ENCODE measurements around the gene NPAS2. TPM values are rescaled to one million over a fixed set of nuclear protein-coding genes. Genes with fewer than 3 reads are reported as not detected.

NPAS2 gene
- total RNA-seq, 1 donor = under 0.01 TPM

DNA sequence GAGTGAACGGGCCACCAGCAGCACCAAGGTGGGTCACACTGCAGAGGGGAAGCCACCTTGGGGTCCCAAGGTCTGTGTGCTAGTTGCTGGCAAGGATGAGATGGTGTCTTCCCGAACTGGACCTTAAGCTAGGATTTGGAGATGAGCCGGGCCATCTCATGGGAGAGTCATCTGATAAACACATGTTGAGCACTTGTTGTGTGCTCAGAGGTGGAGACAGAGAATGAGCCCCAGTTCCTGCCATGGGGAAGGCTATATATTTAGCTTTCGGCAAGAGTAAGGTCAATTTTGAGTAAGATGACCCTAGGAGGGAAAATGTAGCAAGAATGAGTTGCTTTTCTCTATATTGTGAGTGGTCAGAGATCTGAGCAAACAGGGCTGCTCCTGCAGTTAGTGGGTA, 140.7 kb downstream of the NPAS2 start:
- DNase-seq (ENCODE audit: low read depth in 2 of 3, low spot score in 2 of 3) = no peak

DNA sequence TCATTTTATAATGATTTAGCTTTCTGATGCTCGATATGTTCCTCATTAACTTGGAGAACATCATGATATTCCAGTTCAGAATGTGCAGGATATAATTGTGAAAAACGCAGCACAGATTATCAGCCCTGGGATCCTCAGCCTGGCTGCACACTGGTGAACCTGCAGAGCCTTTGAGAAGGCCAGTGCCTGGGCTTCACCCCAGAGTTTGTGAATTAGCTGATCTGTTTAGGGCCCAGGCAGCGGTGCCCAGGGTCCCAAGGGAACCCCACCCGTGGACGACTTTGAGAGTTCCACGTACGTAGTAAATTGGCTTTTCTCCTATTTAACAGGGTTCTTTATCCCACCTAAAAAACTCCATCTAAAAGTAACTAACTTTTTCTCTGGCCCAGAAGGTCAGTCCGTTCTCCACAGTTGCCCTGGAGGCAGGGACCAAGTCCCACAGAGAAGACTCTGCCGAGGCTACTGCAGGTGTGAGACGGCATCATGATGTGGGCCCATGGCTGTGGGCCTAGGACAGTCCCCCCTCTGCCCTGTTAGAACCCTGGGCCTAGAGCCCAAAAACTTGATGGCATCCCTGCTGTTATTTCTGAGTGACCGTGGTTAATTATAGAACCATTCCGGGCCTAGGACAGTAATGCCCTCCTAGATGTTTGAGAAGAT, 142.6 kb downstream of the NPAS2 start:
- DNase-seq (ENCODE audit: low read depth in 2 of 3, low spot score in 2 of 3) = no peak

DNA sequence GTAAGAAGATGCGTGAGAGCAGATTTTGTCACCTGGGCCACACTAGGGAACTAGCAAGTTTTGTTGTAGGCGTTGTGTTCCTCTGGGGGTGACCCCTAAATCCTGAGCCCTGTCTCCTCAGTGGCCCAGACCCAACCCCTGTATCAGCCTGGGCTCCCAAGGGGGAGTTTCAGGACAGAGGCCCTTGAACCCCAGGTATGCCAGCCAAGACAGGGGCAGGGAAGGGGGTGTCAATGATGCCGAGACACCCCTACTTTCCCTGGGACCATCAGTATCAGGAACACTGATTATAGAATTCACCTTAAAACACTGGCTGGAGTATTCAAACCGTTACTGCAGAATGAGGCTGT, 143.1 kb downstream of the NPAS2 start:
- no peak for DNase-seq (ENCODE audit: low read depth in 2 of 3, low spot score in 2 of 3)

DNA sequence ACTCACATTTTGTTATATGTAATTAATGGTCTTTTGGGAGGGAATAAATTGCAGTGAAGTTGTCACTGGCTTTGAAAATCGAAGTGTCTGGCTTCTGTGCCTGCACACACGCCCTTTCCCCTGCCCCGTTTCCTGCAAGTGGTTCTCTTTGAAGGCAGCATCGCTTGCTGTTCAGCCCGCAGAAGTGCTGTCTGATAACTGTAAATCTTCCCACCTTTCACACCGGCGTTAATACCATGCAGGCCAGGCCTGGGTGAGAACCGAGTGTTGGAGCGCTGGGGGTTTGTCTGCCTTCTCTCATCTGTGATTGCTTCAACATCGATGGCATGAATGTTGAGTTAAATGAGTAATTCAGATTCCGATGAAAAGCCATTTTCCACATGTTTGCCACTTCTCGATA, 144.3 kb downstream of the NPAS2 start:
- no peak for DNase-seq (ENCODE audit: low read depth in 2 of 3, low spot score in 2 of 3)

DNA sequence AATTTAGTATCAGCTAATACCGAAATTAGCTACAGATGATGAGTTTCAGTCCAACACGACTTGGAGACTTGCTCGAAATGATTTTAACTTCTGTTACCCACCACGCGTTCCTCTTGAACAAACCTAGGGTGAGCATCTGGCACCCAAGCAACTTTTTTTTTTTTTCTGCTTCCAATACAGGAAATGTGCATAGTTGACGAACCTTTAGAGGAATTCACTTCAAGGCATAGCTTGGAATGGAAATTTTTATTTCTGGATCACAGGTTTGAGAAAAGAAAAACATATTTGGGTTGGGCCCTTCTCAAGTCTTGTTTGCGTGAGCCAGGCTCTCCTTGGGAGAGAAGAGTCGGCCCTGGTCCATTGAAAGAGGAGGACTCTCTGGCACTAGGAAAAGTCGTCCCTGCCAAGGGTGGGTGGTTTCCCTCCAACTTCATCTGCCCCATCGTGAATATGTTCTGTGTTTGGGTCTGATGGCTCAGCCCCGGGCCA, 144.8 kb downstream of the NPAS2 start:
- no peak for DNase-seq (ENCODE audit: low read depth in 2 of 3, low spot score in 2 of 3)

DNA sequence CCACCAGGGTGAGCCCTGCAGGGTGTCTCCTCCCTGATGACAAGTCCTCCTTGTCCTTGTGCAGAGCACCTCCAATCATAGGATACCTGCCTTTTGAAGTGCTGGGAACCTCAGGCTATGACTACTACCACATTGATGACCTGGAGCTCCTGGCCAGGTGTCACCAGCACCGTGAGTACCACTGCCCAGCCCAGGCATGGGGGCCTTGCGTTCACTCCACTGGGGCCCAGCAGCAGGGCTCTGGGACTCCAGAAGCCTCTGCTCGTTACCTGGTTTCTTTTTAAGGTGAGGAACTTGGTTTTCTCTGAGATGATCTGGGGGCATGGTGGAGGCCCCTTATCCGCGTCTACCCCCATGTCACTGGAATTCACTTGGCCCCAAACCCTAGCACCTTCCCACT, 145.7 kb downstream of the NPAS2 start:
- no peak for DNase-seq (ENCODE audit: low read depth in 2 of 3, low spot score in 2 of 3)

DNA sequence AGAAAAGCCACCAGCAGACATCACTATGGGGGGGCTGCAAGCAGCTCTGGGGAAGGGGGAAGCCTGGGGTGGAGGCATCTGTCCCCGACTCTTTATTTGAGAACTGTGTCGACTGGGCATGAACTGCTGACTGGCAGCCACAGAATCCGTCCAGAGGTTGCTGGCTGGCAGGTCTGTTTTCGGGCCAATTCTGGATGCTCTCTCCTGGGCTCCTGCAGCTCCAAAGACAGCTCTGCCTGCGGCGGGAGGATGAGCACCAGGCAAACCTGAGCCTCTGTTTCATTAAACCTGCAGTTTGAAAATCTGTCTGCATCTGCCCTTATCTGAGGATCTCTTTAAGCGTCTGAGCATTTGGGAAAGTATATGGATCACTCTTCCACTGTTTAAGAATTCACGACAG, 147.8 kb downstream of the NPAS2 start:
- DNase-seq (ENCODE audit: low read depth in 2 of 3, low spot score in 2 of 3) = no peak

DNA sequence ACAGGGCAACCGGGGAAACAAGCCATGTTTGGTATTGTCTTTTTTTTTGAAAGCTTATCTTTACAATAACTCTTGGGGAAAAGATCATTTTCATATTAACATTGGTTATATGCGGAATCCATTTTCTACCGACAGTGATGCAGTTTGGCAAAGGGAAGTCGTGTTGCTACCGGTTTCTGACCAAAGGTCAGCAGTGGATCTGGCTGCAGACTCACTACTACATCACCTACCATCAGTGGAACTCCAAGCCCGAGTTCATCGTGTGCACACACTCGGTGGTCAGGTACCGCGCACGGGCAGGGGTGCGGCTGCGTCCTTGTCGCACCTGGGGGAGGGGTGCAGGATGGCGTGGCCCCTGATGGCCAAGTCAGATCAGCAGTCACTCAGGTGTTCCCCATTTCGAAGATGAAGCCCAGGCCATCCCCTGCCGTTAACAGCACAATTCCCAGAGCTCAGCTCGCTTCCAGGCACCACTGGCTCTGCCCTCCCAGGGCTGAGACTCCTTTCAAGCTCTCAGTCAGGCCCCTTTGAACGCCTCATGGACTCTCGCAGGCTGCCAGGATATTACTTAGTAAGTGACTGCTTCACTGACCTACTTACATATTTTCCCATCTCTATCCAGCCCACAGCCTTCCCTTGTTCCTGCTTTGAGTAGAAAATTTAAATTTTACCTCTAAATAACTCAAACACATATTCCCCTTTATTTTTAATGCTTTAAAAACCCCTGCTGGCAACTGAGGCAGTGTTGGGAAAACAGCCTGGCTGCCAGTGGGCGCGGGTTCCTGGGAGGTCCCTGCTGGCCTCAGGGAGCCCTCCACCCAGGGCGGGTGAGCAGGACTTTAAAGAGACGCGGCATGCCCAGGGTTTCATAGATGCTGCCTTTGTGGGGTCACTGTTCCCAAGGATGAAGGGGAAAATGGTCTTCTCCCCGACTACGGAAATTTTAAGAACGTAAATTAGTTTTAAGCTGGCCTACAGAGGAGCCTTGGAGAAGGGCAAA, 148.5 kb downstream of the NPAS2 start:
- DNase-seq (ENCODE audit: low read depth in 2 of 3, low spot score in 2 of 3) = no peak

DNA sequence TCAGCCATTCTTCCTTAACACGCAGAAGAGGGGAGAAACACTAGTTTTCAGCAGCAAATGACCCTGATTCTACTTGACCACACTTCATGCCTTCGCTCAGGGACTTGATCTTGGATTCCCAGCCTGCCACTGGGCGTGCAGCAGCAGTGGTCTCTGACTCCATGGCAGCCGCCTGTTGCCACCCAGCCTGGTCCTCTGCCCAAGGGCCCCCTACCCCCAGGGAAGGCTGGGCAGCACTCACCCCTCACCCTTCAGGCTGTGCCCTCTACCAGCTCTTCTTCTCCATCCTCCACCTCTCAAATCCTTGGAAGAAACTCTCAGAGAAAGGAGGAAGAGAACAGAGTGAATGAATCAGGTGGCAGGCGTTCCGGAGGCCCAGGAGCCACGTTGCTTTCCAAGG, 150.1 kb downstream of the NPAS2 start:
- no peak for DNase-seq (ENCODE audit: low read depth in 2 of 3, low spot score in 2 of 3)

DNA sequence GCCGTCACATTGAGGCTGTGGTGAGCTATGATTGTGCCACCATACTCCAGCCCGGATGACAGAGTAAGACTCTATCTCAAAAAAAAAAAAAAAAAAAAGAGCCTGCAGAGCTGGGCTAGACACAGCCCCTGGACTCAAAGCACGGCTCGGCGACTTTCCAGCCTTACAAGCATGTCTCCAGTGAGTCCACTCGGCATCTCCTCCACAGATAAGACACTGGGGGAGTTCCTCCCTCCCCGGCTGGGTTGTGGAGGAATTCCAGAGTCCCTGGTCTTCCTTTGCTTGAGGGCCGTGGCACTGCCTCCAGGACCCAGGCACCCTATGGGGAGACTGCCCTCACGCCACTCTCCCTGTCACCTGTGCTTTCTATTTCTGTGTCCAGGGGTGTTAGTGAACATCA, 151.3 kb downstream of the NPAS2 start:
- DNase-seq (ENCODE audit: low read depth in 2 of 3, low spot score in 2 of 3) = no peak

DNA sequence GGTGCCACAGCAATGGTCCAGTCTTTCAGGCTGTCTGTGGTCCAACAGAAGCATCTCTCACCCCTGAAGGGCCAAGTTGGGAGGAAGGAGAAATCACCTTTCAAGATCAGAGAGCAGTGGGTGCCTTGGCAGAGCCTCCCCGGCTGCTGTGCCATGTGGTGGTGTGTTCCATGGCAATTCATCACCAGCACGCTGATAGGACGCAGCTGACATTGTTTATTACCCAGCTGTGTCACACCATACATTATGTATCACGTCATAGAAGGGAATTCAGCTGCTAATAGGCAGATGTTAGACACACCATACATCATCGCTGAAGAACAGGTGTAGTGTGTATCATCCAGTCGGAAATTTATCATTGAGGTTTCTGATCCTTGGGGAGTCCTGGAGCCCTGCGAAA, 152.5 kb downstream of the NPAS2 start:
- DNase-seq (ENCODE audit: low read depth in 2 of 3, low spot score in 2 of 3) = no peak

DNA sequence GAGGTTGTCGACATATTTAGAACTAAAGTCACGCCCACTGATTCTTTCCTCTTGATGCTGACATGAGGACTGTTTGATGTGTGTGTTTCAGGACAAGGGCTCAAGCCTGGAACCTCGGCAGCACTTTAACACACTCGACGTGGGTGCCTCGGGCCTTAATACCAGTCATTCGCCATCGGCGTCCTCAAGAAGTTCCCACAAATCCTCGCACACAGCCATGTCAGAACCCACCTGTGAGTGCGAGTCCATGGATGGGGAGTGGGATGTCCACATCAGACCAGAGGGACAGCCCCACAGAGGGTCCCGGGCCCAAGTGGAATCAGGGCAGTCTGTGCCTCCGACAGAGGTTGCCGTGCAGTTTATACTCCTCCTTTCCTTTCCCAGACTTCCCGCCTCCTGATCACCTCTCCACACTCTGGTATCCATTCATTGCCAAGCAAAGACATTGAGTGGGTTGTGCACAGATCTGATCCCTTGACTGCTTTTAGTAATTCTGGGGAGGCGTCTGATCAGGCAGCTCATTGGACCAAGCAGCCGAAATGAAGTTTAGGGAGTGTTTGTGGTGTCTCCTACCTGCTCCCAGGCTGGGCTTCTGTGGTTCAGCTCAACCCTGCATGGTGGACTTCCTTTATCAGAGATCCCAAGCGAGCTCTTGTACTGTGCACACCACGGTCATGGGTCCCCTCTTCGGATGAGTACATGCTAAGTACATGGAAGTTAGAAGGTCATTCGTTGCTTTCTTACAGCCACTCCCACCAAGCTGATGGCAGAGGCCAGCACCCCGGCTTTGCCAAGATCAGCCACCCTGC, 155.0 kb downstream of the NPAS2 start:
- no peak for DNase-seq (ENCODE audit: low read depth in 2 of 3, low spot score in 2 of 3)

DNA sequence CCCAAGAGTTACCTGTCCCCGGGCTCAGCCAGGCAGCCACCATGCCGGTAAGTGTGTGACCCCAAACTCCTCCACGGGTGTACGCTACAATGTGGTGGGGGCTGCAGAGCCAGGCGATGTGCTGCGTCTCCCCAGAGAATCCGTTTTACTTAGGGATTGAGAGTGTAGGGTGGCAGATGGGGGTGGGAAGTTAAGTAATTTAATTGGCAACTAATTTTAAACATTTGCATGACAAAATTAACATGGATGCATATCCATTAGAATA, 155.5 kb downstream of the NPAS2 start:
- no peak for DNase-seq (ENCODE audit: low read depth in 2 of 3, low spot score in 2 of 3)

DNA sequence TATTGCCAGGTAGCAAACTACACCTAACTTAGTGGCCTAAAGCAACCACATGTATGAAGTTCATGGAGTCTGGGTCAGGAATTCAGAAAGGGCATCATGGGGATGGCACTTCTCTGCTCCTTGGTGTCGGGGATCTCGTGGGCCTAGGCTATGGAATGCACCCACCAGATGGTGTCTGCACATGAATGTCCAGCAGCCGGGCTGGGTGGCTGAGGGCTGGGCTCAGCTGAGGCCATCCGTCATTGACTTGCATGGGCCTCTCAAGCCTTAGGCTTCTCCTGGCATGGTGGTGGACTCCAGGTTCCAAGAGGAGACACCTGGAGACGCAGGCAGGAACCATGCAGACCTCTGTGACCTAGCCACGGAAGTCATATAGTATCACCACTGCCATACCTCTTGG, 156.1 kb downstream of the NPAS2 start:
- no peak for DNase-seq (ENCODE audit: low read depth in 2 of 3, low spot score in 2 of 3)

DNA sequence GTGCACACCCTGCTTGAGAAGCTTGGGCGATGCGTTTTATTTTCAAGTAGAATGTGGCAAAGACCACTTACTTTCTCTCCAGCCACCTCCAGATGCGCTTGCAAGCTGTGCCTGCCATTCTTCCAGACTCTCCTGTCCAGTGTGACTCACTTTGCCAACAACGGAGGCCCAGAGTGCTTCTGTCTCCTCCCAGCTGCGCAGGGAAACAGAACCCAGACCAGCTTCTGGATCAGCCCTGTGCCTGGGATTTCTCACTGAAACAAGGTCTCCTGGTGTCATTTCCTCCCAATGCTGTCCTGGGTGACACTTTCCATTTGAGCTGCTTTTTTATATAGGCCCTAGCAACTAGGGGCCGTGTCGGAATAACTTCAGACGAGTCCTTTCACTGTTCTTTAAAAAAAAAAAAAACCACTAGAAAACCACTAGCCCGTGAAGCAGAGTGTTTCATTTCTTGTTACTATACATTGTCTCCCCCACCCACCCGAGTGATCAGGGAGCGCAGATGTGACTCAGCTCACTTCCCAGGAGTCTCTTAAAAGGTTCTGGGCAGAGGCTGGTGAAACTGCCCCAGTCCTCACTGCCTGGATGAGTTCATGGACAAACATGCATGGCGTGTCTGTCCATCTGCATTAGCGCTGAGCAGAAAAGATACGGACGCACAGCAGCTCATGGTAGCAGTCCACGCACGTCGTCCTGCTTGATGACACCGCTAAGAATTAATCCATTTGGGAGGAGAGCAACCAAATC, 156.9 kb downstream of the NPAS2 start:
- DNase-seq (ENCODE audit: low read depth in 2 of 3, low spot score in 2 of 3) = no peak

DNA sequence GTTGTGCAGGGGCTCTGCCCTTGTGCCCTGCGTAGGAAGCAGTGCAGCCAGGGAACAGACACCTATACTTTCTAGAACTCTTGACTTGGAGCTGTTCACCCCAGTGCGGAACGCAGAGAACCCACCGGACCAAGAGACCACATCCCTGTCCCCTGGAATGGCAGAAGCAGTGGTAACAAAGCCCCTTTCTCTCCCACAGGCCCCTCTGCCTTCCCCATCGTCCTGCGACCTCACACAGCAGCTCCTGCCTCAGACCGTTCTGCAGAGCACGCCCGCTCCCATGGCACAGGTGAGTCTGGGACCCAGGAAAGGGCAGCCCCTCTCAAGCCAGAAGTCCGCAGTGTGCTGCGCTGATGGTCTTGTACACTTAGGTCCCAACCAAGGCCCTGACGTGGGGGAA, 157.6 kb downstream of the NPAS2 start:
- no peak for DNase-seq (ENCODE audit: low read depth in 2 of 3, low spot score in 2 of 3)

DNA sequence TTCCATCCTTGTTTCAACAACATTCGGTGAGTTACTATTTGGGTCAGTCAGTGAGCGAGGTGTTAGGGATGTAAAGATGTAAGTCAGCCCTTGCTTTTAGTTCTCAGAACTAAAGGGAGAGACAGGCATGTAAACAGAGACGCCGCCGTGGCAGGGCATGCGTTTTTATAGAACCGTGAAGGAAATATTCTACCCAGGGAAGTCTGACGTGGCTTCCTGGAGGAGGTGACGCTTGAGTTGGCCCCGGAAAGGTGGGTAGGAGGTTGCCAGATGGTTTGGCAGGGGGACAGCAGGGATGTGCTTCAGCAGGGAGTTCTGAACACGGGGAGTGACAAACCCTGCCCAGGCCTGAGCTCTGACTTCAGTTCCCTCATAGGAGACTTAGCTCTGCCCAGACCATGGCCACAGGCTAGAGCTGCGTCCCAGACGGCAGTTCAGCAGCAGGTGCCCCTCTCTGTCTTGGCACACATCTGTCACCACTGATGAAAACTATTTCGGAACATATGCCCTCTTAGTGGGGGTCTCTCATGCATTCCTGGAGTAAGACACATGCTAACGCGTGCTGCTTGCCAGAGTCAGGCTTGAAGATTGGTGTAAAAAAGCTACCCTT, 158.7 kb downstream of the NPAS2 start:
- no peak for DNase-seq (ENCODE audit: low read depth in 2 of 3, low spot score in 2 of 3)

DNA sequence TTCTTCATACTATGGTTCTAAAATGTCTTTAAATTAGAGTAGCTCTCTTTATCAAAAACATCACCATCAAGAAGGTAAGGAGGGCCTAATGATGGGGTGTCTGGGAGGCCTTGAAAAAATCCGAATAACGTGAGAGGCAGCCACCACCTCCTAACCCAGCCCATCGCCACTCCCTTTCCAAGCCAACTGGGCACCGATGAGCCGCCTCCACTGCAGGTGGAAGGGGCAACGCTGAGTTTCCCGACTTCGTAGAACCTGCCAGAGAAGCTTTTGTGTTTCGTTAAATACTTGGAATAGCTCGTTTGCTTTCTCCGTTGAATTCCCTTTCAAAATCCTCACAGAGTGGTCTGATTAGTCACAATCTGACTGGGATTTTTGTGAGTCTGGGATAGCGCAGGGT, 160.1 kb downstream of the NPAS2 start:
- DNase-seq (ENCODE audit: low read depth in 2 of 3, low spot score in 2 of 3) = no peak

DNA sequence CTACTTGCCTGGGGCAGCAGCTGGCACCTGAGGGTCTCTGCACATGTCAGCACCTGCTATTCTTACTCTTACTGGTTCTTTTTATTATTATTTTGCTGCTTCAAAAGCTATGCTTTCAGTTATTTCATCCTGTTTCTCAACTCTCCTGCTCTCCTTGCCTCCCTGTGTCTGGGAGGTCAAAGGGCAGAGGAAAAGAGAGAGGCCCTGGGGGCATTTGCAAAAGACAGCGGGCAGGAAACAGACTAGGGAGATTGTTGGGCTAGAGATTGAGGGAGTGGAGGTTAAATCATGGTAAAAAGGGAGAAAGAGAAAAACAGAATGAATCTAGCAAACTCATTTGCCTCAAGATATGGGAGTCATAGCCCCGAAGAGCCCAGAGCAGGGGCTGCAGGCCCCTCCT, 161.1 kb downstream of the NPAS2 start:
- DNase-seq (ENCODE audit: low read depth in 2 of 3, low spot score in 2 of 3) = no peak

DNA sequence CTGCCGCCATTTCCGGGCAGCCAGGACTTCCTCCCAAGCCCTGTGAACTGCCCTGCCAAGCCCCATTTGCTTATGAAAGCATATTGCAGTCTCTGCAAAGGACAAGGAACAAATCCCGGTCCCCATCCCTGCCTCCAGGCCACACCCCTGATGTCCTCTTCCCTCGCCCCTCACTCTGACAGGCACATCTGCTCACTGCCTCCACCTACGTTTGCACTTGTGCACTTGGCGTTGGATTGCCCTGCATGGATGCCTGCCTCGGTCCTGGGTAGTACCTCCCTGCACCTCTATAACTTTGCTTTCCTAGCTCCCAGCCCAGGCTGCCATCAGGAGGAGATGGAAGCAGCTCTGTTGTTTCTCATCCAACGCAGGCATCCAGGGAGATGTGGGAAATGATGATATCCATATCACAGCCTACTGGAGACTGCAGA, 162.5 kb downstream of the NPAS2 start:
- no peak for DNase-seq (ENCODE audit: low read depth in 2 of 3, low spot score in 2 of 3)
